Measurements from ENCODE around the gene SAP130. TPM values are rescaled to one million over a fixed set of nuclear protein-coding genes. Genes with fewer than 3 reads are reported as not detected.

SAP130 gene
- total RNA-seq (10 to 100 TPM; 10.5 to 14.3 (median 13.2) TPM), polyA plus RNA-seq (10 to 100 TPM in 1 of 3 donors, 1 to 10 TPM in 2; 6.3 to 10.1 (median 8.0) TPM)
- long read RNA-seq, donor 1, result 0 reads
- long read RNA-seq, donor 2, partial matches to known transcripts, result 1 of 1 reads
- long read RNA-seq, donor 2, other reads (novel, unspliced or antisense), result 0 of 1 reads

GRCh38 chr2:128027801-128028667 lies at the start of gene SAP130:
TSS of gene SAP130 (minus strand) at chr2:128028059. CDS start at chr2:128026292, 1,767 bp downstream.
- 0 to 1% (median 0%) methylated on average over 97 to 106 of the region's 106 CpGs for WGBS, 3 donors
- peaks cover 7% of the 10 kb centered on the region for H3K4me1 ChIP-seq
- ATAC-seq (peak; percentile 92 to 94 (median 92)), DNase-seq (peak; percentile 99)
- peak within 1 kb of the TSS; percentile 83 for H3K4me3 ChIP-seq
- peak within 1 kb of the TSS; percentile 93 for H3K27ac ChIP-seq
- no peaks in the 10 kb centered on the region for H3K9me3 ChIP-seq
- no peaks in the 10 kb centered on the region for H3K36me3 ChIP-seq (ENCODE audit: insufficient read depth in 1 of 2, low read depth in 1 of 2)
- intact Hi-C loops (cut with DNase I), result loop anchor here (2.0 to 10.0 kb wide), 3 partner anchors 57 to 143 kb away; partner anchors contain the start of genes AMMECR1L (in 1 of the 2) and UGGT1 (in 1 of the 2)
- H3K27me3 ChIP-seq (ENCODE audit: insufficient read depth in 3 of 3, low read length in 2 of 3), result no peaks in the 10 kb centered on the region
- TF ChIP-seq, protein P1, sequence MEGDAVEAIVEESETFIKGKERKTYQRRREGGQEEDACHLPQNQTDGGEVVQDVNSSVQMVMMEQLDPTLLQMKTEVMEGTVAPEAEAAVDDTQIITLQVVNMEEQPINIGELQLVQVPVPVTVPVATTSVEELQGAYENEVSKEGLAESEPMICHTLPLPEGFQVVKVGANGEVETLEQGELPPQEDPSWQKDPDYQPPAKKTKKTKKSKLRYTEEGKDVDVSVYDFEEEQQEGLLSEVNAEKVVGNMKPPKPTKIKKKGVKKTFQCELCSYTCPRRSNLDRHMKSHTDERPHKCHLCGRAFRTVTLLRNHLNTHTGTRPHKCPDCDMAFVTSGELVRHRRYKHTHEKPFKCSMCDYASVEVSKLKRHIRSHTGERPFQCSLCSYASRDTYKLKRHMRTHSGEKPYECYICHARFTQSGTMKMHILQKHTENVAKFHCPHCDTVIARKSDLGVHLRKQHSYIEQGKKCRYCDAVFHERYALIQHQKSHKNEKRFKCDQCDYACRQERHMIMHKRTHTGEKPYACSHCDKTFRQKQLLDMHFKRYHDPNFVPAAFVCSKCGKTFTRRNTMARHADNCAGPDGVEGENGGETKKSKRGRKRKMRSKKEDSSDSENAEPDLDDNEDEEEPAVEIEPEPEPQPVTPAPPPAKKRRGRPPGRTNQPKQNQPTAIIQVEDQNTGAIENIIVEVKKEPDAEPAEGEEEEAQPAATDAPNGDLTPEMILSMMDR (IDR thresholded peaks at IDR 0.05), result no peak

- Histone ChIP-seq H3K27me3 (ENCODE audit: insufficient read depth in 3 of 3, low read length in 2 of 3) (no peaks in the 10 kb centered on the region), H3K36me3 (ENCODE audit: insufficient read depth in 1 of 2, low read depth in 1 of 2) (no peaks in the 10 kb centered on the region), H3K27ac (no peak overlapping the region), H3K4me1 (no peaks in the 10 kb centered on the region), H3K9me3 (no peaks in the 10 kb centered on the region), H3K4me3 (no peak overlapping the region)
- WGBS, 3 donors, result 80 to 84% (median 84%) methylated on average over 7 of the region's 7 CpGs
- TF ChIP-seq, protein P1 (IDR thresholded peaks at IDR 0.05), result no peak
- DNase-seq, result no peak
- ATAC-seq, result no peak
- intact Hi-C loops (cut with DNase I), result no loop called here
These were observed 48.7 kb upstream of the SAP130 start for GRCh38 chr2:128076461-128077106.

DNA sequence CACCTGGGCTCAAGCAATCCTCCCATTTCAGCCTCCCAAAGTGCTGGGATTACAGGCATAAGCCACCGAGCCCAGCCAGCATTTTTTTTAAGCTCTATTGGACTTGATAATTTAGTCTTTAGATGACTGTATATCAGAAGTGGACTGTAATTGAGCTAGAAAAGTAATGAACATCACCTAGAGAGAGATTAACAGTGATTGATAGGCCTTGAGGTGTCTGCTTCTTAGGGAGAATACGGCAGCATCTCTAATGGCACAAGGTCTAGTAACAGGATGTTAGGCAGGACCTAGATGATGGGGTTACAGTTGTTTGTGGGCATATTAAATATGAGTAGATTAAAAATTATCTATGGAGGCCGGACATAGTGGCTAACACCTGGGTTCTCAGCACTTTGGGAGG lies 45.4 kb upstream of the SAP130 start:
- Histone ChIP-seq H3K27ac (no peak overlapping the region), H3K9me3 (no peaks in the 10 kb centered on the region), H3K36me3 (ENCODE audit: insufficient read depth in 1 of 2, low read depth in 1 of 2) (no peaks in the 10 kb centered on the region), H3K4me1 (no peaks in the 10 kb centered on the region), H3K4me3 (no peak overlapping the region), H3K27me3 (ENCODE audit: insufficient read depth in 3 of 3, low read length in 2 of 3) (no peaks in the 10 kb centered on the region)
- intact Hi-C loops (cut with DNase I), result no loop called here
- 76 to 80% (median 80%) methylated on average over 3 of the region's 3 CpGs for WGBS, 3 donors
- ATAC-seq (no peak), DNase-seq (no peak)
- TF ChIP-seq, protein P1 (IDR thresholded peaks at IDR 0.05), result no peak

DNA sequence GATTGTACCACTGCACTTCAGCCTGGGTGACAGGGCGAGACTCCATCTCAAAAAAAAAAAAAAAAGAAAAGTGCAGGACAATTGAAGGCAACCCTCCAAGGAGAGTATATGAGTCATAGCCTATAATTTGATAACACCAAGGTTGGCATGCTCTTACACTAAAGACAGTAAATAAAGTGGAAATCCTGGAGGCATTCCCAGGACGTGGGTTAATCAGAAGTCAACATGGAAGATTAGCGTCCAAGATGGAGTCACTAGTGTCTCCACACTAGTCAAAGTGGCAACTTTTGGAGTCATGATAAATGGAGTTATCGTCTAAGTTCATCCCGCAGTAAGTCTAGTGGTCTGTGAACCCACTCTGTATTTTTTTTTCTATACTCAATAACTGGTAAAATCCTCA lies 41.9 kb upstream of the SAP130 start:
- Histone ChIP-seq H3K27ac (no peak overlapping the region), H3K9me3 (no peaks in the 10 kb centered on the region), H3K4me3 (no peak overlapping the region), H3K36me3 (ENCODE audit: insufficient read depth in 1 of 2, low read depth in 1 of 2) (no peaks in the 10 kb centered on the region), H3K27me3 (ENCODE audit: insufficient read depth in 3 of 3, low read length in 2 of 3) (no peaks in the 10 kb centered on the region), H3K4me1 (no peaks in the 10 kb centered on the region)
- intact Hi-C loops (cut with DNase I), result loop anchor here in 1 of 2 donors (10.0 kb wide), 1 partner anchor 165 kb away; no protein-coding TSS in a partner anchor
- no peak for DNase-seq
- 71 to 75% (median 74%) methylated on average over 4 to 5 of the region's 5 CpGs for WGBS, 3 donors
- TF ChIP-seq, protein P1 (IDR thresholded peaks at IDR 0.05), result no peak
- peak in 2 of 4 donors; percentile 39 to 43 for ATAC-seq
